ENCODE data around the gene HYCC1.
"Not testable (repeated sequence)": the region's sequence is repeated elsewhere in the genome, so short reads cannot be mapped to it uniquely, and the experiment has no call there.

HYCC1 gene

GRCh38 chr7:22983257-22983855, 30.6 kb downstream of the HYCC1 start:
- no peak for TF ChIP-seq CTCF (IDR thresholded peaks at IDR 0.05; ENCODE audit: insufficient read depth, low read depth, low read length, missing control alignments)

GRCh38 chr7:22980422-22980821, 33.5 kb downstream of the HYCC1 start:
- H3K4me3 ChIP-seq (ENCODE audit: low read length), result no peak overlapping the region

More at GRCh38 chr7:22983257-22983855, 30.6 kb downstream of the HYCC1 start:
- no peak overlapping the region for H3K4me3 ChIP-seq (ENCODE audit: low read length)
- DNase-seq (ENCODE audit: low read depth), result no peak

DNA sequence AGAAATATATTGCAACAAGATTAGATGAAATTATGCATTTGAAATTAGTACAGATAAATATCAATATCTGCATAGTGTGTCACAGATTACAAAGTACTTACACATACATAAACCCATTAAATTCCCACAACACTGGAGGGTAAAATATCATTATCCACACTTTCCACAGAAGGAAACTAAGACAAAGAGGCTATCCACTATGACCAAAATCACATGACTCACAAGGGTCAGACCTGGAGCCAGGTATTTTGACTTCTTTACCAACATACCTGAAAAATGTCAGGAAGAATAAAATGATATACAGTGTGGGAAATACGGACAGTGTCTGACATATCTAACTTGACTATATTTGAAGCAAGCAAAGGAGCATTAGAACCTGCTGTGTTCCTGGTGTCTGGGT, 34.1 kb downstream of the HYCC1 start:
- no peak for TF ChIP-seq CTCF (IDR thresholded peaks at IDR 0.05; ENCODE audit: insufficient read depth, low read depth, low read length, missing control alignments)
- DNase-seq (ENCODE audit: low read depth), result no peak
- no peak overlapping the region for H3K4me3 ChIP-seq (ENCODE audit: low read length)

More at GRCh38 chr7:22980422-22980821, 33.5 kb downstream of the HYCC1 start:
- TF ChIP-seq CTCF (IDR thresholded peaks at IDR 0.05; ENCODE audit: insufficient read depth, low read depth, low read length, missing control alignments), result no peak
- DNase-seq (ENCODE audit: low read depth), result peak; percentile 55

GRCh38 chr7:22979251-22979650, 34.7 kb downstream of the HYCC1 start:
- DNase-seq (ENCODE audit: low read depth), result no peak
- TF ChIP-seq CTCF (IDR thresholded peaks at IDR 0.05; ENCODE audit: insufficient read depth, low read depth, low read length, missing control alignments), result no peak
- H3K4me3 ChIP-seq (ENCODE audit: low read length), result no peak overlapping the region

- not testable (repeated sequence) for DNase-seq (ENCODE audit: low read depth); H3K4me3 ChIP-seq (ENCODE audit: low read length)
Measured at GRCh38 chr7:22974636-22975035, 39.3 kb downstream of the HYCC1 start.

DNA sequence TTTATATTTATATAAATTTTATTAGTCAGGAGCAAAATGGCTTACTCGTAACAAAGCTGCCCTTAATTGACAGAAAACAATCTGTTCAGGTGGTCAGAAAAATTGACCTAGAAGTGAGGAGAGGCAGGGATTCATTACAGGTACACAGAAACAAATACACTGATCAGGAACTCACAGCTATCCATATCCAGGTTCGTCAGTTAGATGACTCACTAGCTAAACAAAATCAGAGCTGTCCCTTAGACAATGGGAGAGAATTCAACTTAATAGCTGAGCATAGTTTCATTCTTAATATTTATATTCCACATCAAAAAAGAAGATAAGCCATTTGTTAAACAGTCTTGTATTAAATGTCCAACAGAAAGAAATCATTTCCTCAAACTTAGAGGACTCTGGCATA, 41.7 kb downstream of the HYCC1 start:
- TF ChIP-seq CTCF (IDR thresholded peaks at IDR 0.05; ENCODE audit: insufficient read depth, low read depth, low read length, missing control alignments), result no peak
- H3K4me3 ChIP-seq (ENCODE audit: low read length), result no peak overlapping the region
- peak; percentile 39 for DNase-seq (ENCODE audit: low read depth)

DNA sequence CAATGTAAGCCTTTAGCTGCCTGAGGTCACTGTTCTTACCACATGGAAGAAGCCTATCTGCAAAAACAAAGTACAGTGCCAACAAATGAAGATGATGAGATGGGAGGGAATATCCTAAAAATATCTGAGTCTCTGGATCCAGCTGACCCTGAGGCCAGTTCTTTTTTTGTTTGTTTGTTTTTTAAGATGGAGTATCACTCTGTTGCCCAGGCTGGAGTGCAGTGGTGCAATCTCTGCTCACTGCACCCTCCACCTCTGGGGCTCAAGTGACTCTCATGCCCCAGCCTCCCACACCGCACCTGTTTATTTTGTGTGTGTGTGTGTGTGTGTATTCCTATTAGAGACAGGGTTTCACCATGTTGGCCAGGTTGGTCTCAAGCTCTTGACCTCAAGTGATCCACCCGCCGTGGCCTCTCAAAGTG, 44.9 kb downstream of the HYCC1 start:
- TF ChIP-seq CTCF (IDR thresholded peaks at IDR 0.05; ENCODE audit: insufficient read depth, low read depth, low read length, missing control alignments), result no peak
- no peak overlapping the region for H3K4me3 ChIP-seq (ENCODE audit: low read length)
- DNase-seq (ENCODE audit: low read depth), result no peak

Data from epithelial cell of esophagus (primary cell).